Central memory CD4-positive, alpha-beta T cell (primary cell): ENCODE measurements around the gene TUBG1.
"Not testable (repeated sequence)": the region's sequence is repeated elsewhere in the genome, so short reads cannot be mapped to it uniquely, and the experiment has no call there.

Source experiments
- DNase-seq: peaks from one replicate; pipeline ENCODE4 v3.0.0; 2022

Gene TUBG1

DNA sequence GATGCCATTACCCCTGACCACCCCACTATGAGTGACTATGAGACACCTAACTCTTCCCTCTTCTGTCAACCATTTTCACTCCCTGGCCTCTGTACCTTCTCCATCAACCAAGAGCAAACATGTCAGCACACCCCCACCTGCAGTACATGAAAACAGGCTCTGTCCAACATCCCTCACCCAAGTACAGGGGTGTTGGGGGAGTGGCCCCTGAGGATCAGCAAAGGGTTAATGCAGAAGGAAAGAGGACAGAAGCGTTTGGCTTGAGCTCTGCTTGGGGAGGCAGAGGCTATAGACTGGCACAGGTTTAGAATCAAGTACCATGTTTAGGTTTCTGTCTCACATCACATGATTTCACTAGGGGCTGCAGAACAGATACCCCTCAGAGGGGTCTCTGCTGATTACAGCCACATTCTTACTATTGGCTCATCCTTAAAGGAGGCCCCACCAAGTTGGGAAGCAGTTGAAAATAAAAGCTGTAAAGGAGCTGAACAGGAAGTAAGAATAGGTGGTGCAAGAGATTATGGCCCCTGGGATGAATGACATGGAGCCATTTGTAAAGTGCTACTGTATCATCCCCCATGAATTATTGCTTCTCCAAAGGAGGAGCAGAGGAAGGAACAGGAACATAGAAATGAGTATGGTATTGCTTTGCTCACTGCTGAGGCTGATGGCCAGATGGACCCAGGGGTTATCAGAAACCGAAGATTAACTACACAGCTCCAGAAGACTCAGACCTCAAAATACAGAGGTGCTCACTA lies 29.5 kb upstream of the TUBG1 start:
- no peak for DNase-seq

DNA sequence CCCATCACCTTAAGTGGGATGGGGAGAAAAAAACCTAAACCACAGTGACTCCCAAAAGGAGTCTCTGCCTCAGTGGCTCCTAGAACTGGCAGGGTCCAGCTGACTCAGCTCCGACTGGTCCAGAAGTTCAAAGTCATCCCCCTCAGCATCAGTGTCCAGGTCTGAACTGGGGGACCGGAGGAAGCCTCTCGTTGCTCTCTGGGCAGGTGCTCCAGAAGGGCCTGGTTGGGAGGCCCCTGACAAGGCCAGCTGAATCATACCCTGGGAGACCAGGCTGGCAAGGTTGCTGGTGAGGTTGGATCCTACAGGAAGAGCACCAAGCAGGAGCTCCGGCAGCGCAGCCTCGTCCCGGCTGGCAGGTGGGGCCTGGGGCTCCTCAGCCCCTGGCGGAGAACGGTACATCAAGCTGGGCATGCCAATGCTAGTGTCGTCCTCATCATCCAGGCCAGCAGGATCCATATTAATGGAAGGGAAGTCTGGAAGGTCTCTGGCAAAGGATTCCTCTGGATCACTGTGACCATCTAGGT lies 27.7 kb upstream of the TUBG1 start:
- DNase-seq: no peak

GRCh38 chr17:42584880-42585279 lies 24.6 kb upstream of the TUBG1 start:
- no peak for DNase-seq

DNA sequence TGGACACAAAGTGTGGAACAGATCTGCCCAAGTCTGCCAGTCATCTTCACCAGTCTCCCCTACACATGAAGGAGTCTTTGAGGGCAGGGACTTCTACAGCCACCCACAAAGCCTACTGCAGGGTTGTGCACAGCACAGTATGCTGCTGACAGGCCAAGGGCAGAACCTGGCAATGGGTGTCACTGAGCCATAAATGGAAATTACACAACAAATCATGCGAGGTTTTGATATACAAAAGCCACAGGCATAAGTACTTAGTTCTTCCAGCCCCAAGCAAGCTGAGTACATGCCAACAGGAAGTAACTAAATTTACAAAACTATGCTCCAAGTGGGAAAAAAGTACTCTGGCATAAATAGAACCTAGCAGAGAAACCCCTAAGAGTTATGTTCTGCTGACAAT lies 24.1 kb upstream of the TUBG1 start:
- no peak for DNase-seq

GRCh38 chr17:42586514-42587230 lies 22.8 kb upstream of the TUBG1 start:
- no peak for DNase-seq

DNA sequence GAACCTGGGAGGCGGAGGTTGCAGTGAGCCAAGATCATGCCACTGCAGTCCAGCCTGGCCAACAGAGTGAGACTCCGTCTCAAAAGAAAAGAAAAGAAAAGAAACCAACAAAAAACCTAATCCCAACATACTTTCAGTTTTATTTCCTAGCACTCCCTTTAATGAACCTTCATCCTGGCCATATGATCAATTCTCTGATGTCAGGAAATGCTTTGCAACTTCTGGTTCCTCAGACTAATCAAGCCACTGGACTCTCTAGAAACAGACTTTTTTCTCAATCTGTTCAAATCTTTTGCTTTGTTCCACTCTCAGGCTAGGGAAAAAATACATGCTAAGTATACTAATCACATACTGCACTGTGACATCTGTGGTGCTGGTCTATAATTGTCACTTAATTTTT lies 18.6 kb upstream of the TUBG1 start:
- no peak for DNase-seq

DNA sequence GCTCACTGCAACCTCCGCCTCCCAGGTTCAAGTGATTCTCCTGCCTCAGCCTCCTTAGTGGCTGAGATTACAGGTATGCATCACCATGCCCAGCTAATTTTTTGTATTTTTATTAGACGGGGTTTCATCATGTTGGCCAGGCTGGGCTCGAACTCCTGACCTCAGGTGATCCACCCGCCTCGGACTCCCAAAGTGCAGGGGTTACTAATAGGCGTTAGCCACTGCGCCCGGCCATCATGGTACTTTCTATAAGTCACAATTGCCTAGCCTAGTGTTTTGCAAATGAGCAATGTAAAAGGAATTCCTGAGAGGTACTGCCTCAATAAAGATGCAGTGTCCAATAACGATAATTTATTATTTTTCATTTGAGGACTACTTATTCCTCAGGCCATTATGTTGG lies 18.1 kb upstream of the TUBG1 start:
- no peak for DNase-seq

- DNase-seq: no peak
Measured at GRCh38 chr17:42596386-42596785, 13.1 kb upstream of the TUBG1 start.

DNA sequence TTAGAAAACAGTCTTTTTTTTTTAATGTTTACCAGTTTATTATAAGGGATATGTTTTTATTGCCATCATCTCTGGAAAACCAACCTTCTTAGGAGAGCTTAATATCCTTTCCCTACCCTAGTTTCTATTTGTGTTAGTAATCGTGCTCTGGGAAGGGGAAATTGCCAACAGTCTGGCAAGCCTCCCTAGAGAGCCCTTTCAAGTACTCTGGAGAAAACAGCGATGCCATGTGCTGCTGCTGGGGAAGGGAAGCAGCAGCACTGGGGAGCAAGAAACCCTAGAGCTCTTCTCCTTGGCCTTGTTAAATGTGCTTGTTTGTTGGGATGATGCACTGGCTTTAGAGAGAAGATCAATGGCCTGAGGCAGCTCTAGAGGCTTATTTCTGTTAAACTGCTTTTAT lies 10.6 kb upstream of the TUBG1 start:
- no peak for DNase-seq

DNA sequence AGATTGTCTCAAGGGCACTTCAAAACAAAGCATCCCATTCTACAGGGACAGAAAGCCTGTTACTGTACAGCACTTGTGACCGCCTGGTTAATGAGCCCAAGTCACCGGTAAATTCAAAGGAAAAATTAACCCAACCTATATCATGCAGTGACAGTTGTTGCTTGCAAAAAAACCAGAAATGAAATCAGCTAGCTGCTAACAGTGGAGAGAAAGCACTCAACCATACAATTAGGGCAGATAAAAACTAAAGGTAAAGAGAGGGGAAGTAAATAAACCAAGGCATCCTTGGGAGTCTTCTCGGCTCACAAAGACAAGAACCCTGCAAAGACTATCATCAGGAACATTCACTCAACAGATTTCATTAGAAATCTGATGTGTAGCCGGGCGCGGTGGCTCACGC lies 6.2 kb upstream of the TUBG1 start:
- DNase-seq: no peak

GRCh38 chr17:42607769-42608168 lies 1.7 kb upstream of the TUBG1 start:
- no peak for DNase-seq

DNA sequence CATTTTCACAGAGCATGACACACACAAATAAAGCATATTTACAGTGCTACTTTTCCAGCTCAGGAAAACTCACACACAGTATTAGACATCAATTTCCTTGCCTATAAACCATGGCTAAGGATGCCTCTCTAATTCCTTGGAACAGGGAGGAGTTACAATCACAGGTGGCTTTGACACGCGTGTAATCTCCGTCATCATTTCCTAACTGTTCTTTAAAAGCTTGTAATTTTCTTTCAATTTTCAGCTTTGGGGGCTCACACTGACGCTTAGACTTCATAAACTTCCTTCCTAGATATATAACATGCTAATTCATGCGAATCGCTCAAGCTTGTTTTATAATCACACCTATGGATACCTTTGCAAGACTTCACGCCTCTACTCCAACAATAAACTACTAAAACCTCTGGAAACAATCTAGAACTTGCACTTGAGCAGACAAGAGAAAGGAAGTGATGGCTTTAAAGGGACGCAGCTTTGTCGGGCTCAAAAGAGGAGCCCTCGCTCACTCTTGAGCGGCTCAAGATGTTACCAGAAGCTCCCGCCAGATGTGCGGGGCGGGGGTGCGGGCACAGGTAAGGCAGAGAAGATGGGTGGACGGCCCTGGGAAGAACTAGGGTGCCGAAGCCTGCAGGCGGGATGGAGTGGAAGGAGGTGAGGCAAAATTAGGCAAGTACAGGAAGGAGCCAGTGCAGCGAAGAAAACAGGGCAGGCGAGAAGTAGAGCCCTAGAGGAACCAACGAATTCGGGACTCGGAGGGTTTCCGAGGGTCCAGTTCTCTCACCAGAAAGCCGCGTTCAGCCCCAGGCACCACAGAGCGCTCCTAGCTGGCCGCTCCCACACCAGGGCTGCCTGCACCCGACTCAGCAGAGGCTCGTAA lies 940 bp upstream of the TUBG1 start:
- DNase-seq: no peak

DNA sequence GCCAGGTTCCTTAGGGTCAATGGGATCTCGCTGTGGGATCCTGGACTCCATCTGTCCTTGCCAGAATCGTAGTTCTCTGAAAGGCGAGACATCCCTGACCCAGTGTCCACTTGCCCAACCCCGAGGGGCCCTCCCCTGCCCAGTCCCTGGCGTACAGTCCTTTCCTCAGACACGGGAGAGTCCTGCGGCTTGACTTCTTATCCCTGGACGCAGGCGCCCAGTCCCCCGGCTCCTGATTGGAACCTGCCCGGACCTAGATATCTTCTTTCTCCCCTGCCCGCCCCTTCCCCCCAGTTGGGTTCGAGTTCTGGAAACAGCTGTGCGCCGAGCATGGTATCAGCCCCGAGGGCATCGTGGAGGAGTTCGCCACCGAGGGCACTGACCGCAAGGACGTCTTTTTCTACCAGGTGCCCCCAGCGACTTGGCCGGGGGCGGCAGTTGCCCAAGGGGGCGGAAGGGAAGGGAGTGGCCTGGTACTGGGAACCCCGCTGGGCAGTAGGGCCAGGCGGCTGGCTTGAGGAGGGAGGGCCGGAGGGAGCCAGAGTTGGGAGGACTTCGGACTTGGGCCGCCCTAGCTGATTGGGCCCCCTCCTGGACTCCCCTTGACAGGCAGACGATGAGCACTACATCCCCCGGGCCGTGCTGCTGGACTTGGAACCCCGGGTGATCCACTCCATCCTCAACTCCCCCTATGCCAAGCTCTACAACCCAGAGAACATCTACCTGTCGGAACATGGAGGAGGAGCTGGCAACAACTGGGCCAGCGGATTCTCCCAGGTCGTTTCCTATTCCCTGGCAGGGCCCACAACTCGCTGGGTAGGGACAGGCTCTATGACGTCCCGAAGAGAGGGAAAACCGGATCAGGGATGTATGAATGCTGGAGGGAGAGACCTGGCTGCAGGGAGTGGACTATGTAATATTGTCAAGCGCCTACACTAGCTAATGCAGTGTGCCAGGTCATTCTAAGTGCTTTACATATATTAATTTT lies 625 bp downstream of the TUBG1 start:
- DNase-seq: not testable (repeated sequence)

GRCh38 chr17:42612013-42612412 lies 2.5 kb downstream of the TUBG1 start:
- no peak for DNase-seq

- DNase-seq: no peak
Measured at GRCh38 chr17:42613699-42614295, 4.3 kb downstream of the TUBG1 start.

DNA sequence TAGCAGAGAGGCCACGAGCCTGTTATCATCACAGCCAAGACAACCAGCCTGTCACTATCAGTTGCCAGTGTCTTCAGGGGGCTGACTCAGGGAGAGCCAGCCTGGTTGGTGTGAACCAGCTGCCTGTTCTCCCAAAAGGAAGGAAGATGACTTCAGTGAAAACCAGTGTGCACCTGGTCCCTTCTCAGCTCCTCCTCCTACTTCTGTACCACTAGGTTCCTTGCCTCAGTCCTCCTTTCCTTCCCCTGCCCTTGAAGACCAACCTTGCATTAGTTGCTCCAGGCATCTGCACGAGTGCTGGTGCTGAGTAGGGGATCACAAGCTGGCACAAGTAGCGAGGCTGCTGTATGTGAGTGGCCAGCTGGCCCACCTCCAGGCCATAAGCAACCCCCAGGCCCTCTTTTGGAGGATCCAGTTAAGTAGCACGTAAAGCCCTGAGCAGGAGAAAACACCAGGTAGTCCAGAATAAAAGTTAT lies 8.5 kb downstream of the TUBG1 start:
- no peak for DNase-seq

GRCh38 chr17:42618442-42619150 lies 9.1 kb downstream of the TUBG1 start:
- DNase-seq: no peak

DNA sequence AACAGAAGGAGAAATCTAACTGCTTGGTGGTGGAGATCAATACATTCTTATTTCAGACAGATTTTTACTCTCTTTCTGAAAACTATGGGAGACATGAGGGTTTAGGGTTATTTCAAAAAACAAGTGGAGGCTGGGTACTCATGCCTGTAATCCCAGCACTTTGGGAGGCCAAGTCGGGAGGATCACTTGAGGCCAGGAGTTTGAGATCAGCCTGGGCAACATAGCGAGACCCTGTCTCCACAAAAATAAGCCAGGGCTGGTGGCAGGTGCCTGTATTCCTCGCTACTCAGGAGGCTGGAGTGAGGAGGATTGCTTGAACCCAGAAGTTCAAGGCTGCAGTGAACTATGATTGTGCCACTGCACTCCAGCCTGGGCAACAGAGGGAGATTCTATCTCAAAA lies 12.5 kb downstream of the TUBG1 start:
- not testable (repeated sequence) for DNase-seq

DNA sequence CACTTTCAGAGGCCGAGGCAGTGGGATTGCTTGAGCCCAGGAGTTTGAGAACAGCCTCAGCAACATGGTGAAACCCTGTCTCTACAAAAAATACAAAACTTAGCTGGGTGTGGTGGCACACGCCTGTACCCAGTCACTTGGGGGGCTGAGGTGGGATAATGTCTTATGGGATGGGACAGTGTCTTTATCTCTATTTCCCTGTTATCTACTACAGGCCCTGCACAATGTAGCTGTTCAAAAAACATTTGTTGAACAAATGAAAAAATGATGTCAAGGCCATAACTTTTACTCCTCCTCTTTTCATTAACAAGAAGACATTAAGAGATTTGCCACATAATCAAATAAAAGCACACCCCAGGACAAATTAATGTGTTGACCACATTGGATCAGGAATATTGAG lies 13.8 kb downstream of the TUBG1 start:
- no peak for DNase-seq

GRCh38 chr17:42623732-42624596 lies 14.5 kb downstream of the TUBG1 start:
- no peak for DNase-seq
